Keratinocyte (primary cell): ENCODE measurements around the gene ZBTB48. TPM values are rescaled to one million over a fixed set of nuclear protein-coding genes. Genes with fewer than 3 reads are reported as not detected.

Experiments
- DNase-seq: peaks from one replicate; pipeline ENCODE4 v3.0.0-alpha.2; 2011; ENCODE audit warnings: low read depth, missing footprints, low spot score
- FAIRE-seq: peaks from 2 replicates; lab custom pipeline; 2011; peaks lifted over from hg19 to GRCh38; lab: Jason Lieb, UNC
- H2AFZ ChIP-seq: 2 replicates; pipeline ENCODE4 v1.6.0; 2012; ENCODE audit warnings: low read length, control low read depth, inconsistent platforms; ENCODE audit not compliant: control insufficient read depth
- H3K27ac ChIP-seq: 2 replicates; pipeline ENCODE4 v1.5.1; 2011; ENCODE audit warnings: low read length; ENCODE audit not compliant: control insufficient read depth, insufficient read depth
- H3K27me3 ChIP-seq: 3 replicates; pipeline ENCODE4 v1.6.0; 2011; ENCODE audit warnings: low read length; ENCODE audit not compliant: control insufficient read depth, insufficient read depth; ENCODE audit errors: extremely low read depth
- H3K36me3 ChIP-seq, 2 experiments: 2 replicates in 1 of 2; 3 replicates in 1 of 2; pipeline ENCODE4 v1.5.1; 2011; ENCODE audit warnings: low read length in 2 of 2, mild to moderate bottlenecking in 1 of 2; ENCODE audit not compliant: control insufficient read depth in 2 of 2, insufficient read depth in 2 of 2; ENCODE audit errors: extremely low read depth in 1 of 2
- H3K4me1 ChIP-seq: 3 replicates; pipeline ENCODE4 v1.5.1; 2011; ENCODE audit warnings: low read length; ENCODE audit not compliant: control insufficient read depth, insufficient read depth; ENCODE audit errors: extremely low read depth
- H3K4me2 ChIP-seq: 3 replicates; pipeline ENCODE4 v1.6.0; 2011; ENCODE audit warnings: low read depth, low read length; ENCODE audit not compliant: control insufficient read depth, insufficient read depth; ENCODE audit errors: extremely low read depth
- H3K4me3 ChIP-seq, 3 experiments: fragments of 200-600 bp in 1 of 3; sonication (generic) in 1 of 3; 2 replicates in 2 of 3; 3 replicates in 1 of 3; pipeline ENCODE4 v1.5.1; 2011 to 2016; ENCODE audit warnings: low read length in 3 of 3, mild to moderate bottlenecking in 3 of 3, control low read depth in 2 of 3, inconsistent platforms in 1 of 3, low read depth in 1 of 3, mixed read lengths in 1 of 3, mixed run types in 1 of 3, moderate library complexity in 1 of 3; ENCODE audit not compliant: control insufficient read depth in 2 of 3, insufficient read depth in 2 of 3; ENCODE audit errors: extremely low read depth in 1 of 3
- H3K79me2 ChIP-seq: 2 replicates; pipeline ENCODE4 v1.6.0; 2012; ENCODE audit warnings: low read length; ENCODE audit not compliant: control insufficient read depth, insufficient read depth
- H3K9ac ChIP-seq: 3 replicates; pipeline ENCODE4 v1.6.0; 2011; ENCODE audit warnings: low read length; ENCODE audit not compliant: control insufficient read depth, insufficient read depth; ENCODE audit errors: extremely low read depth
- H3K9me1 ChIP-seq: 3 replicates; pipeline ENCODE4 v1.6.0; 2011; ENCODE audit warnings: low read length; ENCODE audit not compliant: control insufficient read depth, insufficient read depth; ENCODE audit errors: extremely low read depth
- H3K9me3 ChIP-seq: 2 replicates; pipeline ENCODE4 v1.5.1; 2012; ENCODE audit warnings: low read depth, low read length; ENCODE audit not compliant: control insufficient read depth
- H4K20me1 ChIP-seq: 3 replicates; pipeline ENCODE4 v1.6.0; 2011; ENCODE audit warnings: low read length; ENCODE audit not compliant: control insufficient read depth, insufficient read depth; ENCODE audit errors: extremely low read depth
- EZH2 ChIP-seq: IDR thresholded peaks from one replicate; pipeline ENCODE4 v1.6.1; 2012; ENCODE audit warnings: inconsistent platforms, mild to moderate bottlenecking, low read length, moderate library complexity
- dilution Hi-C: fragments of 300-500 bp; cut with MboI; formaldehyde crosslinking; loops from one replicate; pipeline ENCODE4 v1.7.0; 2020; ENCODE audit warnings: low sequenced_read_pairs; ENCODE audit not compliant: extremely low pct_ligation_motif_present
- polyA plus RNA-seq, 5 experiments: library from polyadenylated mRNA; depleted of rRNA in 3 of 5; stranded (reverse) in 3 of 5; stranded (forward) in 1 of 5; unstranded in 1 of 5; fragments of >200 nt; gene quantifications; 1 replicate in 1 of 5; 2 replicates in 3 of 5; 3 replicates in 1 of 5; pipeline versions ENCODE4 v1.2.1 to v1.2.3, GENCODE V29; 2011 to 2012; ENCODE audit warnings: missing spikeins in 2 of 5, low read depth in 1 of 5, low replicate concordance in 1 of 5
- TF ChIP-seq, protein P1 (sequence below), 3 experiments: IDR thresholded peaks in 1 of 3; conservative IDR thresholded peaks in 1 of 3; optimal IDR thresholded peaks in 1 of 3; 2 replicates in 2 of 3; 3 replicates in 1 of 3; pipeline versions ENCODE3 to v1.5.1; 2011; ENCODE audit warnings: low read length in 3 of 3, mild to moderate bottlenecking in 3 of 3, moderate library complexity in 2 of 3, control low read depth in 1 of 3, inconsistent platforms in 1 of 3; ENCODE audit not compliant: insufficient read depth in 2 of 3; ENCODE audit errors: extremely low read depth in 1 of 3

The ZBTB48 gene
- polyA plus RNA-seq, 1 donor (not counting 4 experiments of a cell fraction or from before 2014, with no cell fraction given), result 10.9 TPM

DNA sequence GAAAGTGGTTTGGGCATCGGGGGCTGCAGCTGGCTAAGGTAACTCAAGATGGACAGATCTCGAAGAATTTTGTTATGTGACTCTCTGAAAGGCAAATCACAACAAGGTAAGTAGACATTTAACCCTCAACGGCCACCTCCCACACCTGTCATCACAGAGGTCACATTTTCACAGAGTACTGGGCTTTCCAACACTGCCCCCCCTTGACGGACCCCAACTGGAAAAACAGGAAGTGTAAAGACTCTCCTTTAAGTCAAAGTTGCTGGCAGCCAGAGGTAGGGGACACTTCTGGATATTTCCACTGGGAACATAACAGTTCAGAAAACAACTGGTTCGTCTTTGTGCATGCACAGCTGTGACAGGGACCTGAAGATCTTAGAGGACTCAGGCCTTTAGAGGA is 47.8 kb upstream of the ZBTB48 start:
- H3K9ac ChIP-seq, result no peak overlapping the region
- DNase-seq (no peak), FAIRE-seq (no peak)
- H3K79me2 ChIP-seq, result no peaks in the 10 kb centered on the region
- no peaks in the 10 kb centered on the region for H3K9me1 ChIP-seq
- H2AFZ ChIP-seq, result no peak overlapping the region
- no peak overlapping the region for H3K4me2 ChIP-seq
- no peak for TF ChIP-seq EZH2
- TF ChIP-seq, protein P1, sequence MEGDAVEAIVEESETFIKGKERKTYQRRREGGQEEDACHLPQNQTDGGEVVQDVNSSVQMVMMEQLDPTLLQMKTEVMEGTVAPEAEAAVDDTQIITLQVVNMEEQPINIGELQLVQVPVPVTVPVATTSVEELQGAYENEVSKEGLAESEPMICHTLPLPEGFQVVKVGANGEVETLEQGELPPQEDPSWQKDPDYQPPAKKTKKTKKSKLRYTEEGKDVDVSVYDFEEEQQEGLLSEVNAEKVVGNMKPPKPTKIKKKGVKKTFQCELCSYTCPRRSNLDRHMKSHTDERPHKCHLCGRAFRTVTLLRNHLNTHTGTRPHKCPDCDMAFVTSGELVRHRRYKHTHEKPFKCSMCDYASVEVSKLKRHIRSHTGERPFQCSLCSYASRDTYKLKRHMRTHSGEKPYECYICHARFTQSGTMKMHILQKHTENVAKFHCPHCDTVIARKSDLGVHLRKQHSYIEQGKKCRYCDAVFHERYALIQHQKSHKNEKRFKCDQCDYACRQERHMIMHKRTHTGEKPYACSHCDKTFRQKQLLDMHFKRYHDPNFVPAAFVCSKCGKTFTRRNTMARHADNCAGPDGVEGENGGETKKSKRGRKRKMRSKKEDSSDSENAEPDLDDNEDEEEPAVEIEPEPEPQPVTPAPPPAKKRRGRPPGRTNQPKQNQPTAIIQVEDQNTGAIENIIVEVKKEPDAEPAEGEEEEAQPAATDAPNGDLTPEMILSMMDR (optimal IDR thresholded peaks at IDR 0.05 in 1 of 3, IDR thresholded peaks at IDR 0.05 in 1 of 3, conservative IDR thresholded peaks at IDR 0.05 in 1 of 3; ENCODE audit: extremely low read depth in 1 of 3, insufficient read depth in 2 of 3, low read length in 3 of 3), result no peak
- no peak overlapping the region for H3K4me3 ChIP-seq
- no peak overlapping the region for H3K27ac ChIP-seq
- H3K9me3 ChIP-seq, result no peaks in the 10 kb centered on the region
- no peaks in the 10 kb centered on the region for H4K20me1 ChIP-seq
- H3K27me3 ChIP-seq, result no peaks in the 10 kb centered on the region
- dilution Hi-C loops, result no loop called here
- peaks cover 40 to 45% of the 10 kb centered on the region in 2 experiments for H3K36me3 ChIP-seq
- H3K4me1 ChIP-seq, result no peaks in the 10 kb centered on the region

- no peak overlapping the region for H2AFZ ChIP-seq
- H3K4me2 ChIP-seq, result no peak overlapping the region
- TF ChIP-seq, protein P1 (optimal IDR thresholded peaks at IDR 0.05 in 1 of 3, IDR thresholded peaks at IDR 0.05 in 1 of 3, conservative IDR thresholded peaks at IDR 0.05 in 1 of 3; ENCODE audit: extremely low read depth in 1 of 3, insufficient read depth in 2 of 3, low read length in 3 of 3), result no peak
- no peak for TF ChIP-seq EZH2
- FAIRE-seq, result no peak
- DNase-seq, result no peak
- H3K9ac ChIP-seq, result no peak overlapping the region
- dilution Hi-C loops, result no loop called here
- H3K27me3 ChIP-seq, result no peaks in the 10 kb centered on the region
- no peaks in the 10 kb centered on the region for H3K4me1 ChIP-seq
- H4K20me1 ChIP-seq, result no peaks in the 10 kb centered on the region
- peaks cover 29 to 34% of the 10 kb centered on the region in 2 experiments for H3K36me3 ChIP-seq
- no peaks in the 10 kb centered on the region for H3K9me3 ChIP-seq
- H3K4me3 ChIP-seq, result no peak overlapping the region
- H3K79me2 ChIP-seq, result no peaks in the 10 kb centered on the region
- H3K27ac ChIP-seq, result no peak overlapping the region
- H3K9me1 ChIP-seq, result no peaks in the 10 kb centered on the region
Observed at GRCh38 chr1:6534248-6534822, 45.5 kb upstream of the ZBTB48 start.
